Loucy (cell line): ENCODE measurements around the gene SLC5A11.

Experiments
- H2AFZ ChIP-seq: fragments of 200-600 bp; sonication (generic); 2 replicates; pipeline ENCODE4 v1.6.0; 2016; ENCODE audit warnings: antibody characterized with exemption, mild to moderate bottlenecking, low read length, moderate library complexity
- H3F3A ChIP-seq: fragments of 200-600 bp; 2 replicates; pipeline ENCODE4 v1.6.0; 2016; ENCODE audit warnings: antibody characterized with exemption, low read depth, mild to moderate bottlenecking
- H3K27me3 ChIP-seq: fragments of 200-600 bp; sonication (generic); 2 replicates; pipeline ENCODE4 v1.6.1; 2014; ENCODE audit warnings: low read length, mild to moderate bottlenecking; ENCODE audit not compliant: insufficient read depth, poor library complexity, severe bottlenecking
- H3K36me3 ChIP-seq: fragments of 200-600 bp; sonication (generic); 2 replicates; pipeline ENCODE4 v1.6.1; 2016; ENCODE audit warnings: low read length; ENCODE audit not compliant: insufficient read depth
- H3K4me1 ChIP-seq: fragments of 200-600 bp; sonication (generic); 2 replicates; pipeline ENCODE4 v1.5.1; 2014; ENCODE audit warnings: low read length, mild to moderate bottlenecking; ENCODE audit not compliant: insufficient read depth, poor library complexity, severe bottlenecking
- H3K4me2 ChIP-seq: fragments of 200-600 bp; sonication (generic); 2 replicates; pipeline ENCODE4 v1.6.0; 2014; ENCODE audit warnings: antibody characterized with exemption, low read length, low read depth, mild to moderate bottlenecking; ENCODE audit not compliant: poor library complexity, severe bottlenecking
- H3K4me3 ChIP-seq: fragments of 200-600 bp; sonication (generic); 2 replicates; pipeline ENCODE4 v1.5.1; 2014; ENCODE audit warnings: low read length, mild to moderate bottlenecking, mixed read lengths; ENCODE audit not compliant: poor library complexity, severe bottlenecking
- H3K79me2 ChIP-seq: fragments of 200-600 bp; sonication (generic); 2 replicates; pipeline ENCODE4 v1.6.1; 2014; ENCODE audit warnings: low read length; ENCODE audit not compliant: insufficient read depth
- H3K9ac ChIP-seq: fragments of 200-600 bp; sonication (generic); 2 replicates; pipeline ENCODE4 v1.6.0; 2014; ENCODE audit warnings: mild to moderate bottlenecking, low read depth, low read length, moderate library complexity; ENCODE audit not compliant: poor library complexity, severe bottlenecking
- H3K9me2 ChIP-seq: fragments of 200-600 bp; sonication (generic); replicated peaks from 2 replicates; pipeline ENCODE4 v1.6.1; 2016; ENCODE audit warnings: low read depth, low read length, mixed read lengths
- H3K9me3 ChIP-seq: fragments of 200-600 bp; sonication (generic); 2 replicates; pipeline ENCODE4 v1.6.1; 2014; ENCODE audit warnings: mild to moderate bottlenecking, antibody characterized with exemption, low read length, low read depth; ENCODE audit not compliant: insufficient read depth
- H4K20me1 ChIP-seq: fragments of 200-600 bp; sonication (generic); 2 replicates; pipeline ENCODE4 v1.6.0; 2014; ENCODE audit warnings: antibody characterized with exemption, low read length, mild to moderate bottlenecking; ENCODE audit not compliant: insufficient read depth, poor library complexity, severe bottlenecking
- EZH2phosphoT487 ChIP-seq: fragments of 200-600 bp; IDR thresholded peaks from 2 replicates; pipeline ENCODE4 v1.6.1; 2018; ENCODE audit warnings: antibody characterized with exemption, mild to moderate bottlenecking, moderate library complexity, borderline replicate concordance
- TF ChIP-seq, protein P1 (sequence below): fragments of 200-600 bp; sonication (generic); conservative IDR thresholded peaks from 2 replicates; pipeline ENCODE4 v1.5.1; 2014; ENCODE audit warnings: mild to moderate bottlenecking, antibody characterized with exemption, low read length

SLC5A11 gene

DNA sequence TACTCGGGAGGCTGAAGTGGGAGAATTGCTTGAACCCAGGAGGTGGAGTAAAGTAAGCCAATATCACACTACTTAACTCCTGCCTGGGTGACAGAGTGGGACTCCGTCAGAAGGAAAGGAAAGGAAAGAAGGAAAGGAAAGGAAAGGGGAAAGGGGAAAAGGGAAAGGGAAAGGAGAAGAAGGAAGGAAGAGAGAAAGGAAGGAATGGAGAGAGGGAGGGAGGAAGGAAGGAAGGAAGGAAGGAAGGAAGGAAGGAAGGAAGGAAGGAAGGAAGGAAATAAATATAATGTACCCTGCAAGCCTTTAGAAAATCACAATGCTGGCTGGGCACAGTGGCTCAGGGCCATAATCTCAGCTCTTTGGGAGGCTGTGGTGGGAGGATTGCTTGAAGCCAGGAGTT, 27.3 kb downstream of the SLC5A11 start:
- no peaks in the 10 kb centered on the region for H3K4me1 ChIP-seq
- TF ChIP-seq, protein P1, sequence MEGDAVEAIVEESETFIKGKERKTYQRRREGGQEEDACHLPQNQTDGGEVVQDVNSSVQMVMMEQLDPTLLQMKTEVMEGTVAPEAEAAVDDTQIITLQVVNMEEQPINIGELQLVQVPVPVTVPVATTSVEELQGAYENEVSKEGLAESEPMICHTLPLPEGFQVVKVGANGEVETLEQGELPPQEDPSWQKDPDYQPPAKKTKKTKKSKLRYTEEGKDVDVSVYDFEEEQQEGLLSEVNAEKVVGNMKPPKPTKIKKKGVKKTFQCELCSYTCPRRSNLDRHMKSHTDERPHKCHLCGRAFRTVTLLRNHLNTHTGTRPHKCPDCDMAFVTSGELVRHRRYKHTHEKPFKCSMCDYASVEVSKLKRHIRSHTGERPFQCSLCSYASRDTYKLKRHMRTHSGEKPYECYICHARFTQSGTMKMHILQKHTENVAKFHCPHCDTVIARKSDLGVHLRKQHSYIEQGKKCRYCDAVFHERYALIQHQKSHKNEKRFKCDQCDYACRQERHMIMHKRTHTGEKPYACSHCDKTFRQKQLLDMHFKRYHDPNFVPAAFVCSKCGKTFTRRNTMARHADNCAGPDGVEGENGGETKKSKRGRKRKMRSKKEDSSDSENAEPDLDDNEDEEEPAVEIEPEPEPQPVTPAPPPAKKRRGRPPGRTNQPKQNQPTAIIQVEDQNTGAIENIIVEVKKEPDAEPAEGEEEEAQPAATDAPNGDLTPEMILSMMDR = no peak
- TF ChIP-seq EZH2phosphoT487 = no peak
- H4K20me1 ChIP-seq = no peaks in the 10 kb centered on the region
- H3K9ac ChIP-seq = no peak overlapping the region
- no peak overlapping the region for H2AFZ ChIP-seq
- no peaks in the 10 kb centered on the region for H3K9me2 ChIP-seq
- no peak overlapping the region for H3K4me3 ChIP-seq
- no peaks in the 10 kb centered on the region for H3K9me3 ChIP-seq
- H3K79me2 ChIP-seq = no peaks in the 10 kb centered on the region
- H3K36me3 ChIP-seq = no peaks in the 10 kb centered on the region
- no peak overlapping the region for H3K4me2 ChIP-seq
- no peaks in the 10 kb centered on the region for H3F3A ChIP-seq
- H3K27me3 ChIP-seq = no peaks in the 10 kb centered on the region

DNA sequence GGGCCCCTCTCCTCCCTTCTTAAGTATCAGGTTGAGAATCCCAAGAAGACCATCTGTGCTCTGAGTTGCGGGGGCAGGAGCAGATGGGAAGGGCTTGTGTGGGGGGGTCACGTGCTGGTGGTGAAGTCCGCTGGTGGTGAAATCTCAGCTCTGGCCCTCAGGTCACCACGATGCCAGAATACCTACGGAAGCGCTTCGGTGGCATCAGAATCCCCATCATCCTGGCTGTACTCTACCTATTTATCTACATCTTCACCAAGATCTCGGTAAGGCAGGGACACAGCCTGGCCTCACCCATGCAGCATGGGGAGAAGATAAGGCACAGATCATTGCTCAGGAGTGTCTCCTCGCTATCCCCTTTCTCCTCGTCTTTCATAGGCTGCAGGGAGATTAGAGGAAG, 29.7 kb downstream of the SLC5A11 start:
- Histone ChIP-seq H2AFZ (no peak overlapping the region), H3K27me3 (no peaks in the 10 kb centered on the region), H4K20me1 (no peaks in the 10 kb centered on the region), H3F3A (no peaks in the 10 kb centered on the region), H3K9me3 (no peaks in the 10 kb centered on the region; the same call in 1 of the 2 replicates), H3K79me2 (no peaks in the 10 kb centered on the region), H3K9ac (no peak overlapping the region), H3K4me2 (no peak overlapping the region), H3K36me3 (no peaks in the 10 kb centered on the region), H3K4me1 (no peaks in the 10 kb centered on the region), H3K9me2 (no peaks in the 10 kb centered on the region), H3K4me3 (no peak overlapping the region)
- TF ChIP-seq, protein P1 = no peak
- no peak for TF ChIP-seq EZH2phosphoT487

DNA sequence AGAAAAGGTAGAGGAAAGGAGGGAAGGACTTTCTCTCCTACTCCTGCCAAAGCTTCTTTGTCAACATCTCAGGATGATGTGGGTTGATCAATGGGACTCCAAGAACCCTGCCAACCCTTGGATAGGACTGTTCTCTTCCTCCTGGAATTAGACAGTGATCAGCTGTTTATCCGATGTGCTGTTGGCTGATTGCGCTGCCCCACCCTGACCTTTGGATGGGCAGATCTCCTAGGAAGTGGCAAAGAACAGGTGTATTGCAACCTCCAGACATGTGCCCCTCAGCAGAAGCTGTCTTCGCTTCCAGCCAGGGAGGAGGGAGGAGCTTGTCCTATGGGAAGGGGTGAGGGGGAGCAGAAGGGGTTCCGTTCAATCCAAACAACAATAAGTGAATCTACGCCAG, 30.5 kb downstream of the SLC5A11 start:
- TF ChIP-seq EZH2phosphoT487 = no peak
- TF ChIP-seq, protein P1 = no peak
- Histone ChIP-seq H3K9ac (no peak overlapping the region), H3F3A (no peaks in the 10 kb centered on the region), H3K4me3 (no peak overlapping the region), H3K4me1 (no peaks in the 10 kb centered on the region), H3K9me3 (no peaks in the 10 kb centered on the region; the same call in 1 of the 2 replicates), H2AFZ (no peak overlapping the region), H3K27me3 (no peaks in the 10 kb centered on the region), H3K9me2 (no peaks in the 10 kb centered on the region), H3K36me3 (no peaks in the 10 kb centered on the region), H3K79me2 (no peaks in the 10 kb centered on the region), H3K4me2 (no peak overlapping the region), H4K20me1 (no peaks in the 10 kb centered on the region)
